Tibial nerve (tissue), 3 donors: Measurements from ENCODE around the gene RWDD3.

Source experiments
- POLR2A ChIP-seq, 2 donors: fragments of 450-650 bp; IDR thresholded peaks; one replicate each; pipeline ENCODE4 v1.6.1; 2017; ENCODE audit warnings: antibody characterized with exemption in 2 of 2, mild to moderate bottlenecking in 2 of 2, moderate library complexity in 2 of 2
- TF ChIP-seq, protein P1 (sequence below), 5 experiments: fragments of 200-600 bp in 3 of 5; fragments of 450-650 bp in 2 of 5; sonication (generic) in 3 of 5; IDR thresholded peaks; one replicate each; pipeline ENCODE4 v1.5.1; 2016 to 2019; ENCODE audit warnings: antibody characterized with exemption in 5 of 5, mild to moderate bottlenecking in 3 of 5, moderate library complexity in 2 of 5

- TF ChIP-seq, protein P1, sequence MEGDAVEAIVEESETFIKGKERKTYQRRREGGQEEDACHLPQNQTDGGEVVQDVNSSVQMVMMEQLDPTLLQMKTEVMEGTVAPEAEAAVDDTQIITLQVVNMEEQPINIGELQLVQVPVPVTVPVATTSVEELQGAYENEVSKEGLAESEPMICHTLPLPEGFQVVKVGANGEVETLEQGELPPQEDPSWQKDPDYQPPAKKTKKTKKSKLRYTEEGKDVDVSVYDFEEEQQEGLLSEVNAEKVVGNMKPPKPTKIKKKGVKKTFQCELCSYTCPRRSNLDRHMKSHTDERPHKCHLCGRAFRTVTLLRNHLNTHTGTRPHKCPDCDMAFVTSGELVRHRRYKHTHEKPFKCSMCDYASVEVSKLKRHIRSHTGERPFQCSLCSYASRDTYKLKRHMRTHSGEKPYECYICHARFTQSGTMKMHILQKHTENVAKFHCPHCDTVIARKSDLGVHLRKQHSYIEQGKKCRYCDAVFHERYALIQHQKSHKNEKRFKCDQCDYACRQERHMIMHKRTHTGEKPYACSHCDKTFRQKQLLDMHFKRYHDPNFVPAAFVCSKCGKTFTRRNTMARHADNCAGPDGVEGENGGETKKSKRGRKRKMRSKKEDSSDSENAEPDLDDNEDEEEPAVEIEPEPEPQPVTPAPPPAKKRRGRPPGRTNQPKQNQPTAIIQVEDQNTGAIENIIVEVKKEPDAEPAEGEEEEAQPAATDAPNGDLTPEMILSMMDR (IDR thresholded peaks at IDR 0.05) = no peak
- TF ChIP-seq POLR2A (IDR thresholded peaks at IDR 0.05) = no peak
These were observed 50.4 kb downstream of the RWDD3 start for GRCh38 chr1:95284420-95284819.
